GM19035 (cell line): ENCODE results near the gene AKAP6.

Source experiments
- ATAC-seq: cut with Tn5 transposase; IDR thresholded peaks from one replicate; pipeline ENCODE4 v1.9.1; 2021; ENCODE audit not compliant: unreplicated experiment

The AKAP6 gene

DNA sequence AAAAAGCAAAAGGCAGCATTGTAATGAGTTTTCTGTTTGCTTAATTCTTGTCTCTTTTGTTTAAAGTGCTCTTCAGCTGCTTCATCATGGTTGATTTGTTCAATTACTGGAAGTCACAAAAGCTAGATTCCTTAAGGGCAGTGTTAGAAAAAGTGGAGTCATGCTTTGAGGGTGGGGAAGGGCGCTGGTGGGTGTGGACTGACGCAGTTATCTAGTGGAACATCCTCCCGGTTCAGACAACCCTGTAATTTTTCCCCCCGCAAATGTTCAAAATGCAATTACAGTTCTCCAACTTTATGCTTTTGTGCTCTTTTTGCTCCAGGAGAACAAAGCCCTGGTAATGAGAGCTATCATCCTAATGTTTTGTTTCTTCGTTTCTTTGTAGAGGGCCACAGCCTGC, 2.1 kb downstream of the AKAP6 start:
- no peak for ATAC-seq

DNA sequence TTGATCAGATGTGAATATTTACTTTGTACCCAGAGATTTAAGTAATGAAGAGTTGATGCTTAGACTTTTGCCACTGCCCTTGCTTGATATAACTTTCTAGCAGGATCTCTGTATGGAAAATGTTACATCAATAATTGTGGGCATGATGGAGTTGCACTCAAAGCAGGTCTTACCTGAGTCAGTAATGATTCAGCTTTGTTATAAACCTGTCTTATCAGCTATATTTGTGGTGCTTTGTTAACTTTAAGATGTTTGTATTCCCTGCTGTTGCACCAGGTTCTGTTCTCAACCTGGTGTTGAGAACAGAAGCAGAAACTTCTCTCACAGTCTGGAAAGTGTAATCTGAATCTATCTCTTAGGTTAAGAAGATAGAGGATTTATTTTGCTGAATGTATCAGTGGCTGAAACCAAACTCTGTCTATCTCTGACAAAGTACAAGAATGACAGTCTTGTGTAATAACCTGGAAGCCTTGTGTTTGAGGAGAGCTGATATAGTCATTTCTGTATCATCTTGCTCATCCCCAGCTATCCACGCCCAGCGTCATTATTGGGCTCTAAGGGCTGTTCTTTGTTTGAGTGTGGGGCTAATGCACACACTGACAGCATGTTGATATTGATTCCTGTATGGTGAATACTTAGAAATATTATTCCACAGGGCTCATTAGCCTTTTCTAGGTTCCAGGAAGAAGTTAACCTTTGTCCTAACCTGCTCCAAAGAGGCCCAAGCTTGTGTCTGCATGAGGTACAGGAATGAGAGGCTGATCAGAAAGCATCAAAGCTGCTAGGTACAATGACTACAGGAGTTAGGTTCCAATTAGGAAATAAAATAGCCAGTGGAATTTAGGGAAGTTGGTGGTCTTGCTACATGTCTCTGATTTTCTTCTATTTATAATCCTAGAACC, 3.6 kb downstream of the AKAP6 start:
- no peak for ATAC-seq

DNA sequence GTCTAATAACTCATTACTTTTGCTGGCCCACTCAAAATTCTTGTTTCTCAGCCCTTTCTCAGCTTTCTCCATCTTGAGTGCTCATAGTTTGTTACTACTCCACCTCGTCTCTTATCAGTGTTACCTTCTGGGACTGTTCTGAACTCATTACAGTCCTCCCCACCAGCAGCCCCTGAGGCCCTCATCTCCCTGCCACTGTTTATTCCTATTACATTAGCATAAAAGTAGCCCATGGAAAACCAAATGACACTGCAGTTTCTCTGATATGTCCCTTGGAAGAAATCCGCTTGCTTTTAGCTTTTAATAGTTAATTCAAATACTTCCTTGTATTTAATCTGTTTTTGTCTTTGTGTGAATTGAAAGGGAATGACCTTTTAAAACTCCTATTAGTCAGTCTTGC, 7.6 kb downstream of the AKAP6 start:
- no peak for ATAC-seq

DNA sequence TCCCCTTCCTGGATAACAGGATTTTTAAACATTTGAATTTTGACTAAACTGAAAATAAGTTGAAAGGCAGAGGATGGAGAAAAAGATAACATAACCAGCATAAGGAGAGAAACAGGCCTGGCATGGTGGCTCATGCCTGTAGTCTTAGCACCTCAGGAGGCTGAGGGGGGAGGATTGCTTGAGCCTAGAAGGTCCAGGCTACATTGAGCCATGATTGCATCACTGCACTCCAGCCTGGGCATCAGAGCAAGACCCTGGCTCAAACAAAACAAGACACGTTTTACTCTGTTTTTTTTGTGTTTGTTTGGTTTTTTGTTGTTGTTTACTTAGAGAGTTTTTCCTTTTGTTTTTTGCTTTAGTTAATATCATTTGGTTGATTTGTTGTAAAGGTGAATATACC, 8.7 kb downstream of the AKAP6 start:
- ATAC-seq: no peak

DNA sequence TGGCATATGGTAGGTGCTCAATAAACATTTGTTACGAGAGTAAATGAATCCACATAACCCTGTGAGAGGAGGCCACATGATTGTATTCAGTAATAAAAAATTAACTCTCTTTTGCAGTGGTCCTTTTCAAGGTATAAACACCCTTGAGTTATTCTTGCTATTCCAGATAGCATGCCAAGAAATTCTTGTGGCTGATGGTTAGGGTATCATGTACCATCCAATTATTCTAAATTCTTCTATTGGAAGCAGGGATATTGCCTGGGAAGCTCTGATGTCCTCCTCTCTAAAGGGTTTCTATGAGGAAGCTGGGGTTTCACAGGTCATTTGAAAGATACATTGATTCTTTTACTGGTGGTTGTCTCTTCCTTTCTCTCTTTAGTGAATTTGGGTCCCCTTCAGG, 10.1 kb downstream of the AKAP6 start:
- no peak for ATAC-seq

DNA sequence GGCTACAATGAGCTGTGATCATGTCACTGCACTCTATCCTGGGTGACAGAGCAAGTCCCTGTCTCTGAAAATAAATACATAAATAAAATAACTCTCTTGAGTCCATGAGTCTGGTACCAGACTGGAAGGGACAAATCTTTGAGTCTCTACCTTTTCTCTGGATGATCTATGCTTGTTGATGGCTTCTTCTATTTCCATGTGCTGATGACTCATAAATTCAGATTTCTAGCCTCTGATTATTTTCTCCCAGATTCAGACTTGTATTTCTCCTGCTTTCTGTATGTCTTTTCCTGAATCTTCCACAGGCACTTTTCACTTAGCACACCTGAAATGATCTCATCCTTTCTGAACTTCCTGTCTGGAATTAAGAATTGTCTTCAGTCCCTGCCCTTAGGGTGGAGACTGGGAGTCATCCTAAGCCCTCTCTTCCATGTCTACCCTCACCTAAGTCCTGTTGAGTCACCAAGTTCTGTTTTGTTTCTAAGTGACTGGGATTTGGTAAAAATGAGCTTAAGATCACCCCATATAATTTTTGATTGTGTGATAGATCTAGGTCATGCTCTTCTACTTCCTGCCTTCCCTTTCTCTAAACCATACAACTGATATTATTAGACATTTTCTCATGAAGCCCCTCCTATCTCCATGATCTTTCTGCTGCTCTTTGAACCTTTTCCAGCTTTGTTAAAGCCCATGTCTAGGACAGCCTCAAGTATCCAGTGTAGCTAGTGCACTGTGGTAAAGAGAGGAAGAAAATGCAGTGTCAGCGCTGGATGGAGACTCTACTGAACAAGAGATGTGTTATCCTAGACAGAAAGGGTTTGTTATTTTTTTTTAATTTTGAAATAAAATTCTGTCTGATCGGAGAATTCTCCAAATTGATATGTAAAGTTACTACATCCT, 13.1 kb downstream of the AKAP6 start:
- ATAC-seq: no peak

DNA sequence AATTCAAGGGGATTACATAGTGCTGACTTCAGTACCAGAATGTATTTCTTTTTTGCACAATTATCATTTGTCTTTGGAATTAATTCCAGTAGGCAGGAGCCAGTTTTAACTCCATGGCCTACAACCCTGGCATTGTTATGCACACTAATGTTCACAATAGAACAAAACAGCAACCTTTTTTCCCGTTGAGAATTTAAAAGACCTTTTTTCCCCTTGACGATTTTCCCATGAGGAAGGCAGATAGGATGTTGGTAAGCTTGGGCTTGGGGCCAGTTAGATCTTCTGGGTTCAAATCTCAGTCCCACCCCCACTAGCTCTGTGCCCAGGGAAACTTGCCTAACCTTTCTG, 13.7 kb downstream of the AKAP6 start:
- no peak for ATAC-seq

DNA sequence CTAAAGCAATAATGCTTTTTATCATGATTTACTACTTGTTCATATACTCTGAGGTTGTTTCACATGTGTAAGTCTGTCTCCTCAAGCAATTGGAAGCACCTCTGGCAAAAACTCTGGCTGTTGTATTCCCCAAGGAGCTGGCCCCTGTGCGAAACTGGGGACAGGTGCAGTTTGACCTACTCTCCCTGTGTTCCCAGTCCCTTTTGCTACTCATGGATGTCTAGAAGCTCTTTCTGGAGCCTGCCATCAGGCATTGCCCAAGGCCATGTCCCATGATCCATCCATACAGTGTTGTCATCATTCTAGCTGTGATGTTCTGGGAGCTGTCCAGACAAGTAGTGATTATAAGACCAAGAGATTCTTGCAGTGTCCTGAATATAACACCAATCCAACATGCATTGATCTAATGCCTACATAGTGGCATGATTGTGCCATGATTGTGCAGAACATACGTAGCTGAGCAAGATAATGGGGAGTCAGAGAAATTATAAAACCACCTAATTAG, 14.9 kb downstream of the AKAP6 start:
- ATAC-seq: no peak

DNA sequence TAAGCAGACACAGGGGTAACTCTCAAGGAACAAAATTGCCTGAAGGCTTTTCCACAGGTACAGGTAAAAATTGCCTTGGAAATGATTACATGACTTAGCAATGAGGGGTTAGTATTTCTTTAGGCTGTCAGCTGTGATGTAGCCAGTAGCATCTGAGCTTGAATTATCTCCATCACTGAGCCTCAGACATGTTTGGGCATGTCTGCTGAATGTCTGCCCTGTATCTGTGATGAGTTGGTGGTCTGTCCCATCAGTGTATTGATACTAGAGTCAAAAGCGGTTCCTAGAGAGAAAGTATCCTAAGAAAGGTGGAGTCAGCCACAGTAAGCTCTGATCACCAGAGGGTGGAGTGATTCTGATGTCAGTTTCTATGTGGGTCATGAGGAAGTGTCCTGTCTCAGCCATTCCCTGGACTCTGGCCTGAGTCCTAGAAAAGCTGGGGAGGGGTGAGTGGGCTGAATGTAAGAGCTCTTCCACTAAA, 16.3 kb downstream of the AKAP6 start:
- no peak for ATAC-seq

DNA sequence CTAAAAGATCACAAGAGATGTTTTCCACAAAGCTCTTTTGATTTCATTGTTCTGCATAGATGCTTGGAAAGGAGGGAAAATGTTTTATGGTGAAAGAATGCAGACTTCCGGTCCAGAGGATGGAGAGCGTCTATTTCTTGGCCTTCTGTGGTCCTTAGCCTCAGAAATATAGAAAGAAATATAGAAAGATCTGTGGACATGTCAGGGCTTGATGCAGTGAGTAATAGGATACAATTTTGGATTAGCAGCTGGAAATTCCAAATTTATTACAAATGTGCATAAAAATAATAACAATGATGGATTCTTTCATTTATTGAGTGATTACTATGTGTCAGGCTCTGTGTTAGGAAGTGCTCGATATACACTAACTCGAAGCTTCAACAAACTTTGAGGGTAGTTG, 20.2 kb downstream of the AKAP6 start:
- no peak for ATAC-seq

DNA sequence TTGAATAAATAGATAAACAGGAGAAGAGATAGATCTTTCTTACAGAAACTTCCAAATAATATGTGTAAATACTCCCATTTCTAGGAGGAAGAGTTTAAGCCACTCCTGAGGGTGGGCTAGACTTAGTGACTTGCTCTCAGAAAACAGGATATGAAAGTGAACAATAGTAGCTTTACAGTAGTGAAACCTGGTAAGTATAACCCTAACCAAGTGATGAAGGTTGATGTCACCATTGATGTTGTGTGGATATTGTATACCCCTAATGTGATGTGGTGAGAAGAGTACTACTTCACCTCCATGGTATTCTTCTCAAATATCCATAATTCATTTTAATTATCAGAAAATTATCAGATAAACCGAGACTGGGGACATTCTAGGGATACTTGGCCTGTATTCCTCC, 20.9 kb downstream of the AKAP6 start:
- ATAC-seq: peak; percentile 85

DNA sequence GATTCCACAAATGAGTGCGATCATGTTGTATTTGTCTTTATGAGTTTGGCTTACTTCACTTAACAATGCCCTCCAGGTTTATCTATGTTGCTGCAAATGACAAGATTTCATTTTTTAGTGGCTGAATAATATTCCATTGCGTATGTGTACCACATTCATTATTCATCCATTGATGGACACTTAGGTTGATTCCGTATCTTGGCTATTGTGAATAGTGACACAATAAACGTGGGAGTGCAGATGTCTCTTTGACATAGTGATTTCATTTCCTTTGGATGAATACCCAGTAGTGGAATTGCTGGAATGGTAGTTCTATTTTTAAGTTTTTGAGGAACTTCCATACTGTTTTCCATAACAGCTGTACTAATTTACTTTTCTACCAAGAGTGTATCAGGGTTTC, 23.5 kb downstream of the AKAP6 start:
- no peak for ATAC-seq

DNA sequence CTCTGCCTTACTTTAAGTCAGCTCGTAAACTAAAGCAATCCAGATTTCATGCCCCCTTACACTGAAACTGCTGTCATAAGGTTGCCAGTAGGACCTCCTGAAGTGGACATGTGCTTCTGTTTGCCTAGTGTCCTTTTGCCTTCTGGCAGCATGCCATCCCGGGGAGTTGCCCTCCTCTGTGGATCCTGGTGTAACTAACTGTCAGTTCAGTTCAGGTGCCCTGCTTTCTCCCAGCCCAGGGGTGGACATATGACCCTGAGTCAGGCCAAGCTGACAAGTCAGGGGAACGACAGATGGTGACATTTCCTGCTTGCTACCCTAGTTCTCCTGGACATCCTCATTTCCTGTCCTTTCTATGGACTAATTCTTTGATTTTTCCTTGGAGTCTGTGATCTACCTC, 25.6 kb downstream of the AKAP6 start:
- no peak for ATAC-seq

DNA sequence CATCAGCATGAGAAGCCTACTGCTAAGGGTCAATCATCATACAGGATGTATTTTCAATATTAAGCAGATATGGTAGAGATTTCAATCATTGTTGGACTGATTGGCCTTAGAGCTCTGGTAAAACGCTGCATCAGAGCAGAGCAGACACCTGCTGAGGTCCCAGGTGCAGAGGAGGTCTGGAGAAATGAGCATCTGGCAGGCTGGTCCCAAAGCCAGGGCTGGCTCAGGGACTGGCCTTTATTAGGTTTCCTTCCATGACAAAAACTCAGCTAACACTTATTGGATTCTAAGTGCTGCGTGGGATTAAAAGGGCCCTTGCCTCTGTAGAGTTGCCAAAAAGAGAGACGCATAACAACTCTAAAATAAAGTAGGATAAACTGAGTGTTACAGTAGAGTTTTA, 29.7 kb downstream of the AKAP6 start:
- ATAC-seq: no peak

DNA sequence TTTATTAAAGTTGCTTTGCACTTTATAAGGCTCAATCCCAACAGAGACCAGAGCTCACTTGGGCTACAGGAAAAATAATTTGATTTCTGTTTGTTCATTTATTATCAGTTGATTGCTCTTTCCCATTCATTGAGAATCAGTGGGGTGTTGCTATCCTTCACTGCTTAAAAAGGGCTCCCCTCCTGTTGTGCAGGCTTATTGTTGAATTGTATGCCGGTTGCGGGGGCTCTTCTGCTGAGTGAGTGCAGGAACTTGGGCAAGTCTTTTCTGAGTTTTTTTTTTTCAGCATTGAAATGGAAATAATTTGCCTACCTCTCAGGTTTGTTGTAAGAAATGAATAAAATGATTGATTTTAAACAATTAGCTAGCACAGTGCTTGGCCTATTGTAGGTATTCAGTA, 32.6 kb downstream of the AKAP6 start:
- ATAC-seq: no peak

DNA sequence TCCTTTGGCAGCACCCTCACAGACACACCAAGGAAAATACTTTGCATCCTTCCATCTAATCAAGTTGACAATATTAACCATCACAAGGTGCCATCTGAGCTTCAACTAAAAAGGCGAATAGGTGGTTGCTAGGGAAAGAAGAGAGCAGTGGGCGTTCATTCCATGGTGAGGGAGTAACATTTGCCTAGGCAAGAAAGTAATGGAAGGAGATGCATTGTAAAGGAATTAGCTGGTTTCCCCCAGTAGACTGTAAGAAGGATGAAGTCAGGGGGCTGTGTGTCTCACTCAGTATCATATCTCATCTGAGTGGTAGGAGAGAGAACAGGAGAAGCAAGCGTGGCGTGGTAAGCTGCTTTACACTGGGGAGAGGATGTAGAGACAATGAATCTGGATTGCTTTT, 34.7 kb downstream of the AKAP6 start:
- ATAC-seq: no peak

DNA sequence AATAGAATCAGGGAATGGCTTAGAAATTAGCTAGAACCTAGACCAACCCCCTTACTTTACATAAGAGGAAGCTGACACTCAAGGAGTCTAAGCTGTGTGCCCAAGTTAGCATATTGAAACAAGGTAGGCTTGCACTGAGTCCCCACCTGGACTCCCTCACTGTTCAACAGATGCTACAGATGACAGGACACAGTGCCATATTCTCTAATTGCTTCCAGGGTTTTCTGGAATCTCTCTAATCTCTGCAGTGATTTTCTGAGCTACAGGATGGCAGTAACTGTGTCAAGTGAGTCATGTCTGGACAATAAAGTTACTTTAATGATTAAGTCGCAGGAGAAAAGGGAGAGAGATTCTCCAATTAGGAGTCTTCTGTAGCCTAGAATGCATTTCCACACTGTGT, 35.8 kb downstream of the AKAP6 start:
- ATAC-seq: no peak

DNA sequence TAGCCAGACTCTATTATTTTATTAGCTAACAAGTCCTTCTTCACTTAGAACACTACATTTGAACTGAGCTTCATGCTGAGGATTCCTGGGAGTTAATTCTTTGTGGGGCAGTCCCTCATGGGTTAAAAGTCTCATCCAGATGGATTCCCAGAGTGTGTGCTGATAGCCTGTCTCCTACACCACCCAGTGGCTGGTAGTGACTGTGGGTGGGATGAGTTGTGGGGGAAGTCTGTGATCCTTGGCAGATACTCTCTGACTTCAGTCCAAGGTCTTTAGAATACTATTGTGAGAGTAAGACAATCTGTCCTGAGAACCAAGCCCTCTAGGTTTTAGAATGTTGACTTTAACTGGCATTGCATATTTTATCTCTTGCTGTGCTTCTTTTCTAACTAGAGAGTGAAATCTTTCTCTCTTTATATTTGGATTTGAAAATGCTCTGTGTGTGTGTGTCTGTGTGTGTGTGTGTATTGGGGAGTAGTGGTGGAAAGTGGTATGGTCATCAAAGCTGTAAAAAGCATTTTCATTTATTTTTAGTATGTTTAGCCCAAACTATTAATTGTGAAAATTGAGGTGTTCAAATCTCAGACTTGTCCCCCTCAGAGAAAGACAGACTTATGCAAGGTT, 37.3 kb downstream of the AKAP6 start:
- no peak for ATAC-seq

DNA sequence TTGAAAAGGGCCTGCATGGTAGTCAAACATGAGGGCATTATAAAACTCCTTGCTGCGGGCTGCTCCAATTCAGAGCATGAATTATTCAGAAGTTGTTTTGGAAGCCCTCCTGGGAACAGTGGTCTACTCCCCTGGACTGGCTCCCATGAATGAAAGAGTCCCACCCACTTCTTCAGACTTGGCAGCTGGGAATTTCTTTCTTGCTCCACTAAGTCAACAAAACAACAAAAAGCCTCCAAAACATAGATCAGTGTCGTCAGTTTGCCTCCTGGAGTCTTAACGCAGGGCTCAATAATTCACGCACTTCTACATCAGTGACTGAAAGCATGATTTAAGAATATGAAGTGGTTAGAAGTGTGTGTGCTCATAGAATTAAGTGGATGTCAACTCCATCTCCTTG, 37.9 kb downstream of the AKAP6 start:
- no peak for ATAC-seq

DNA sequence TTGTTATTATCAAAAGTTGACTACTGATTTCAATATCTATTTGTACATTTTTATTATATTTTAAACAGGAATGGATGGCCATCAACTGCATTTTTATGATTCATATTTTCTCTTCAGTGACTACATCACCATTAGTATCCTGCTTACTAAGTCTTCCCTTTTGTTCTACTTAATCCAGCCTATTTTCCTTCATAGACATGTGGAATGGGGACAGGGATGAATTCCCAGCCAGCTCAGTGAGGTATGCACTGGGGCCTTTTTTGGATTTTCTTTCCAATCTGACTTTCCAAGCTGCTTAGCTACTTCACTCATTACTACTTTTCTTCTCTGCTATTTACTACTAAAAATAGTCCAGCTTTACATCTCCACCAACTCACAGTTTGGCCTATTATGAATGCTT, 38.4 kb downstream of the AKAP6 start:
- ATAC-seq: no peak

DNA sequence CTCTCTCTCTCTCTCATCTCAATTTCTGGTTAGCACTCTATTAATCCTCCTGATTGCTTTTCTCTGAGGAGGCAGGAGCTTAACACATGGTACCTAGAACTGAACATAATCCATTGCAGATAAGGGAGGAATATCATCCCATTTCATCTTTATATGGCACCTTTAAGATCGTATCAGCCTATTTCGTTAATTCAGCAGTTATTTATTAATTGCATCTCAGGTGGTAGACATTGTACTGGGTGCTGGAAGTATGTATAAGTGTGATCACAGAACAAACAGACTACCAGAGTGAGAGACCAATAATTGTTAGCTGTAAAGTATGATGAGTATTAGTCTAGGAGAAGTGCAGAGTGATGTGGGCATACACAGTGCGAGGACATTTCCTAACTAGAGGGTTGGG, 39.0 kb downstream of the AKAP6 start:
- ATAC-seq: no peak
